Activated CD8-positive, alpha-beta memory T cell treated with anti-CD3 and anti-CD28 coated beads for 4 hours (primary cell): ENCODE results near the gene CLIC4.
"Not testable (repeated sequence)": the region's sequence is repeated elsewhere in the genome, so short reads cannot be mapped to it uniquely, and the experiment has no call there.

Experiments
- DNase-seq, 2 donors: peaks; one replicate each; pipeline ENCODE4 v3.0.0-alpha.2; 2020; ENCODE audit warnings: low read depth in 2 of 2

CLIC4 gene

DNA sequence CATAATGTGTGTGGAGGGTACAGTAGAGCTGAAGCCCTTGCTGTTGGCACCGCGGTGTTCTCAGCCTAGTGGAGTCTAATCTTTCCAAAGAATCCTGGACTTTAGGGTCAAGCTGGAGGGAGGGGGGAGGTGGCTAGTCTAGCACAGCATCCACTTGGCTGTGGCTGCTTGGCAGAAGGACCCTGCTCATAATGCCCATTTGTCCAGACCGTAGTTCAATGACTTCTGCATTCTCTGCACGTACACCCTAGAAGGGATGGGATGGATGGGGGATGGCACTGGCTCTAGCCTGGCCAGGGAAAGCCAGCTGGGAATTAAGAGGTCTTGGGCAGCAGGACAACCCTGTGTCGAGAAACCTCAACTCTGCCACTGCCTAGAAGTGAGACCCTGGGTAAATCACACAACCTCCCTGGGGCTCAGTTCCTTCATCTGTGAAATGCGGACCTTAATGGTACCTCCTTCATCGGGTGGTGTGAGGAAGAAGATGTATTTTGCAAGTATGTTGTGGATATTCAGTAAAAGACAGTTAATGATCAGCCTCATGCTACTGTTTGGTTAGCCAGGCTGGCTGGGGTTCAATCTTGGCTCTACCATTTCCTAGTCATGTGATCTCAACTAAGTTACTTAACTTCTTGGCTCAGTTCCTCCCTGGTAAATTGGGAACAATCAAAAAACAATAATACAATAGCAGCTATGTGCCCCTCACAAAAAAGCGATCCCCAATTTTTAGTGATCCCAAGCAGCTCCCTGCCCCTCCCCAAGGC, 27.2 kb upstream of the CLIC4 start:
- no peak for DNase-seq

DNA sequence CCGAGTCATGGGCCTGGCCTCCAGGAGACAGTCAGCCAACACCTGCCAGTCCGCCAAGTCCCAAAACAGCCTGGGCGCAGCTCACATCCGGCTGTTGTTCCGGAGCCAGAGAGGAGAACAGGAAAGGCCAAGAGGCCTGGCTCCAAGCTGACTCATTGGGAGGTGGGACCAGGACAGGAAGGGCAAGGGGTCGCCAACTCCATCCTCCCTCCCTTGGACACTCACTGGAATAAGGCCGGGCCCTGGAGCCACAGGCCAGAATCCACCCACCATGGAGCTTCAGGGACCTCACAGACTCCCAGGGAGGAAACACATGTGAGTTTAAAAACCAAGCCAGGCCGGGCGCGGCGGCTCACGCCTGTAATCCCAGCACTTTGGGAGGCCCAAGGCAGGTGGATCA, 25.1 kb upstream of the CLIC4 start:
- DNase-seq, result no peak

DNA sequence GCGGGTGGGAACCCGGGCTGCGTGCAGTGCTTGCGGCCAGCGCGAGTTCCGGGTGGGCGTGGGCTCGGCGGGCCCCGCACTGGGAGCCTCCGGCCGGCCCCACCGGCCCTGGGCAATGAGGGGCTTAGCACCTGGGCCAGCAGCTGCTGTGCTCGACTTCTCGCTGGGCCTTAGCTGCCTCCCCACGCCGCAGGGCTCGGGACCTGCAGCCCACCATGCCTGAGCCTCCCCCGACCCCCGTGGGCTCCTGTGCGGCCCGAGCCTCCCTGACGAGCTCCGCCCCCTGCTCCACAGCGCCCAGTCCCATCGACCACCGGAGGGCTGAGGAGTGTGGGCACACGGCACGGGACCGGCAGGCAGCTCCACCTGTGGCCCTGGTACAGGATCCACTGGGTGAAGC, 23.7 kb upstream of the CLIC4 start:
- DNase-seq, result no peak

DNA sequence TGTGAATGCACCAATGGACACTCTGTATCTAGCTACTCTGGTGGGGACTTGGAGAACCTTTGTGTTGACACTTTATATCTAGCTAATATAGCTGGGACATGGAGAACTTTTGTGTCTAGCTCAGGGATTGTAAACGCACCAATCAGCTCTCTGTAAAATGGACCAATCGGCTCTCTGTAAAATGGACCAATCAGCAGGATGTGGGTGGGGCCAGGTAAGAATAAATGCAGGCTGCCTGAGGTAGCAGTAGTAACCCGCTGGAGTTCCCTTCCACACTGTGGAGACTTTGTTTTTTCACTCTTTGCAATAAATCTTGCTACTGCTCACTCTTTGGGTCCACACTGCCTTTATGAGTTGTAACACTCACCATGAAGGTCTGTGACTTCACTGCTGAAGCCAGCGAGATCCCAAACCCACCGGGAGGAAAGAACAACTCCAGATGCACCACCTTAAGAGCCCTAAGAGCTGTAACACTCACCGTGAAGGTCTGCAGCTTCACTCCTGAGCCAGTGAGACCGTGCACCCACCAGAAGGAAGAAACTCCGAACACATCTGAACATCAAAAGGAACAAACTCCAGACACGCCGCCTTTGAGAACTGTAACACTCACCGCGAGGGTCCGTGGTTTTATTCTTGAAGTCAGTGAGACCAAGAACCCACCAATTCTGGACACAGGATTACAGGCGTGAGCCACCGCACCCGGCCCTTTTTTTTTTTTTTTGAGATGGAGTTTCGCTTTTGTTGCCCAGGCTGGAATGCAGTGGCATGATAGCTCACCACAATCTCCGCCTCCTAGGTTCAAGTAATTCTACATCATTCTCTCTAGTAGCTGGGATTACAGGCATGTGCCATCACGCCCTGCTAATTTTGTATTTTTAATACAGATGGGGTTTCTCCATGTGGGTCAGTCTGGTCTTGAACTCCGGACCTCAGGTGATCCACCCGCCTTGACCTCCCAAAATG, 22.9 kb upstream of the CLIC4 start:
- DNase-seq, result not testable (repeated sequence)

DNA sequence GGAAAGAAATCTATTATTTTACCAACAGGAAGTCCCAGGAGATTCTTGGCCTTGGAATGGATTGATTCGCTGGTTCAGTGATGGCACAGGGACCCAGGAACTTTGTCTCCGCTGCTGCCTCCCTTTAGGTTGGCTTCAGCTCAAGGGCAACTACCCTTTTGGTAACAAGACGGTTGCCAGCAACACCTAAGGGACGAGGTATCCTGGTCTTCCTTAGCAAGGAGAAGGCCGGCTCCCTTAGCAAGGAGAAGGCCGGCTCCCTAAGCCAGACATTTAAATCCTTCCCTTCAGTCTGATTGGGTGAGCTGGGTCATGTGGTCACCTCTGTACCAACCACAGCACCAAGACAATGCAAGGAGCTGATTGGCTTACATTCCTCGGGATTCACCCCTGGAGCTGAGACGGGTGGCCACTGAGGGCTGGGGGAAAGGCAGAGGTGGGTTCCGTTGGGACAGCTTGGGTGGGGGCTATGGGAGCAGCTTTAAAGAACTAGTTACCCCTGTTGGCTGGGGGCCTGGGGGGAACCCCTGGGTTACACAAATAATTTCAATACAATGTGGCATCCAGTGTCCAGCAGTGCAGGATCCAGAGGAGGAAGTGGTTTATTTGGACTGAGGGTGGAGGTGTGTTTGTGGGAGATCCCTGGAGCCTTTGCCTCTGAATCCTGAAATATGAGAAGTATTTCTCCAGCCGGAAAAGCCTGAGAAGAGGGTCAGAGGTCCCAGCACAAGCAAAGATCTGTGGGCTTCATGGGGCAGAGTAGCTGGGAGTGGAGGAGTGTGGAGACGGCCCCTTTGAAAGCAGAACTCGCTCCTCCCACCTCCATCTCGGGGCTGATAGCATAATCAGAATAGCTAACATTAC, 20.7 kb upstream of the CLIC4 start:
- DNase-seq, result no peak

DNA sequence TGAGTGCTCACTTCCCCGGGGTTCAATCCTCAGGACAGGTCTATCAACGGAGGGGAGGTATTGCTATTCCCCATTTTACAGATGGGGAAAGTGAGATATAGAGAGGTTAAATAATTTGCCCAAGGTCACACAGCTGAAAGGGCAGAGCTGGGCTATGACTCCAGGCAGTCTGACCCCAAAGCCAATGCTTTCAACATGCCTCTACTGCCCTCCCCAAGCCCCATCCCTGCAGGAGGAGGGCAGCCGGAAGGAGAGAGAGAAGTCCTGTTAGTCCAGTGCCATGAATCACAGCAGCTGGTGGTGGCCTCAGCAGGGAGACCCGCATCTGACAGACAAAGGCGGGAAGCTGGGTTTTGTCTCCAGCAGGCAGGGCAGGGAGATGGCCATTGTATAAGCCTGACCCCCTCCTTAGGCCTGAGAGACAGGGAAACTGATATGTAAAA, 20.0 kb upstream of the CLIC4 start:
- DNase-seq, result no peak

DNA sequence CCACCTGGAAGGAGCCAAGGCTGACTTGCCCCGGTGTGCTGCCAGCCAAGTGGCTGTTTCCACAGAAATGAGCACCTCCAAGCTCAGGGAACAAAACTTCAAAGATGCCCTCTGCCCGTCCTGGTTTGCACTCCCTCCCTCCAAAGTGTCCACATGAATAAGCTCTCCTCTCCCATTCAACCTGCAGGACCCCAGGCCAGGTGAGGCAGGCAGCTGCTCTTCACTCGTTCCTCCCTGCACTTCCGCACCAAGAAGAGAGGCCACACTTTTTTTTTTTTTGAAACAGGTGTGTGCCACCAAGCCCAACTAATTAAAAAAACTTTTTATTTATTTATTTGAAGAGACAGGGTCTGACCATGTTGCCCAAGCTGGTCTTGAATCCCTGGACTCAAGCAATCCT, 18.5 kb upstream of the CLIC4 start:
- no peak for DNase-seq

DNA sequence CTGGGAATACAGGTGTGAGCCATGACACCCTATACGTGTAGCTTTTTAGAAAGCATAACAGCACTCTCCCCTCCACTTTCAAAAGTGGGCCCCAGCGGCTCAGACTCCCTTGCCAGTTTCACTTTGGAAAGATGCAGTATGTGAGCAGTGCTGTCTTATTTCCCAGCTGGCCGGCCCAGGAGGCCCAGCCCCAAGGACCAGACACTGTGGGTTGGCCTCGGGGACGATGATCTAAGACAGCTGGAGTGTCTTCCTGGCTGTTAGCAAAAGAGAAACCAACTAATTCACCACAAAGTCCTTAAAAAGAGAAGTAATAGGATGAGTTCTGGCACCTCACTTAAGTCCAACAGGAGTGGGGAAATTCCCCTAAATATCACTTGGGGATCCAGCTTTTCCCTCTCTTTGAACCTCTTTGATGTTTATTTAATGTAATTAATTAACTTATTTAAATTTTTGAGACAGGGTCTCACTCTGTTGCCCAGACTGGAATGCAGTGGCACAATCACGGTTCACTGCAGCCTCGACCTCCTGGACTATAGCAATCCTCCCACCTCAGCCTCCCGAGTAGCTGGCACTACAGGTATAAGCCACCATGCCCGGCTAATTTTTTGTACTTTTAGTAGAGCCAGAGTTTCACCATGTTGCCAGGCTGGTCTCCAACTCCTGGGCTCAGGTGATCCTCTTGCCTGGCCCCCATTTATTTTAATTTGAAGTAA, 17.6 kb upstream of the CLIC4 start:
- no peak for DNase-seq

DNA sequence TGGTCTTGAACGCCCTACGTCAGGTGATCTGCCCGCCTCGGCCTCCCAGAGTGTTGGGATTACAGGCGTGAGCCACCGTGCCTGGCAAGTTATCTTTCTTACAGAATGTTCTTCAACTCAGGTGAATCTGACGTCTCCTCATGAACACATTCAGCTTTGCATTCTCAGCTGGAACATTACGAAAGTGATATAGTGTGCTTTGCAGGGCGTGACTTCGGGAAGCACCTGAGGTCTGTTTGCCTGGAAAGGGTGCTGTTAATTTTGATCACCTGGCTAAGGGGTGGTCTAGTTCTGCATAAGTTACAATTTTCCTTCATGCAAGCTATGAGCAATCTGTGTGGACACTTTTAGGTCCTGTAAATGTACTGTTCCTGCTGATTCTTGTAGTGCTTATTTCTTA, 16.3 kb upstream of the CLIC4 start:
- no peak for DNase-seq

DNA sequence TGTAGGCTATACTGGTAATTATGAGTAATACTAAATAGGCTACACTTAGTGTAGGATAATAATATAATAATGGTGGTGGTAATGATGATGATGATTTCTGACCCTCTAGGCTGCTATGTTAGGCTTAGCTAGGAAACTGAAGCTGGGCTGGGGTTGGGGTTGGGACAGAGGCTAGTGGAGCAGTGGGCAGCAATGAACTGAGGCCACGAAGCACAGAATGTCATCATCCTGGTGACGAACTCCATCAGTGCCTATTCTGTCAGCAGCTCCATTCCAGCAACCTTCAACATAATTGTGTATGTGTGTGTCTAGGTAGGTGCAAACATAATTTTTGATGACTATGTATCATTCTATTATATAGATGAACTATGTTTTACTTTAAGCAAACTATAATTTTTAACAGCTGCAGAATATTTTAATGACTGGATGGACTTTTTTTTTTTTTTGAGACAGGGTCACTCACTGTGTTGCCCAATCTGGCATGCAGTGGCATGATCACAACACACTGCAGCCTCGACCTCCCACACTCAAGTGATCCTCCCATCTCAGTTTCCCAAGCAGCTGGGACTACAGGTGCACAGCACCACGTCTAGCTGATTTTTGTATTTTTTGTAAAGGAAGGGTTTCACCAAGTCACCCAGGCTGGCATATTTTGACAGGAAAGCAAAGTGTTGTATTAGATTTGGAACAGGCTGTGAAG, 12.9 kb upstream of the CLIC4 start:
- DNase-seq, result no peak

DNA sequence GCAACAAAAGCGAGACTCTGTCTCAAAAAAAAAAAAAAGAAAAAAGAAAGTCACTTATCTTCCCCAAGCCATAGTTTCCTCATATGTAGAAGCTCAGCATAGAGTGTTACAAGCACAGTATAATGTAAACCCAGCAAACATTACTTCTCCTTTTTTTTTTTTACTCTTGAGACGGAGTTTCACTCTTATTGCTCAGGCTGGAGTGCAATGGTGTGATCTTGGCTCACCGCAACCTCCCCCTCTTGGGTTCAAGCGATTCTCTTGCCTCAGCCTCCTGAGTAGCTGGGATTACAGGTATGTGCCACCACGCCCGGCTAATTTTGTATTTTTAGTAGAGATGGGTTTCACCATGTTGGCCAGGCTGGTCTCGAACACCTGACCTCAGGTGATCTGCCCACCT, 11.9 kb upstream of the CLIC4 start:
- not testable (repeated sequence) for DNase-seq

DNA sequence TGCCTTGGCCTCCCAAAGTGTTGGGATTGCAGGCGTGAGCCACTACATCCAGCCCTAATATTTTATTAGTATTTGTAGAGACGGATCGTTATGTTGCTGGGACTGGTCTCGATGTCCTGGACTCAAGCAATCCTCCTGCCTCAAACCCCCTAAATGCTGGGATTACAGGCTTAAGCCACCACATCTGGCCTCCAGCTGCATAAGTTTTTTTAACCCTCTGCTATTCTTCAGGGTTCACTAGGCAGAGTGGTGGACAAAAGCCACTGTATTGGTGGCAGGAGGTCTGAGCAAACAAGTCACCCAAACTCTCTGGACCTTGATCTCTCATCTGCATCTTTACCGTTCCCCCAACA, 10.1 kb upstream of the CLIC4 start:
- DNase-seq, result no peak

DNA sequence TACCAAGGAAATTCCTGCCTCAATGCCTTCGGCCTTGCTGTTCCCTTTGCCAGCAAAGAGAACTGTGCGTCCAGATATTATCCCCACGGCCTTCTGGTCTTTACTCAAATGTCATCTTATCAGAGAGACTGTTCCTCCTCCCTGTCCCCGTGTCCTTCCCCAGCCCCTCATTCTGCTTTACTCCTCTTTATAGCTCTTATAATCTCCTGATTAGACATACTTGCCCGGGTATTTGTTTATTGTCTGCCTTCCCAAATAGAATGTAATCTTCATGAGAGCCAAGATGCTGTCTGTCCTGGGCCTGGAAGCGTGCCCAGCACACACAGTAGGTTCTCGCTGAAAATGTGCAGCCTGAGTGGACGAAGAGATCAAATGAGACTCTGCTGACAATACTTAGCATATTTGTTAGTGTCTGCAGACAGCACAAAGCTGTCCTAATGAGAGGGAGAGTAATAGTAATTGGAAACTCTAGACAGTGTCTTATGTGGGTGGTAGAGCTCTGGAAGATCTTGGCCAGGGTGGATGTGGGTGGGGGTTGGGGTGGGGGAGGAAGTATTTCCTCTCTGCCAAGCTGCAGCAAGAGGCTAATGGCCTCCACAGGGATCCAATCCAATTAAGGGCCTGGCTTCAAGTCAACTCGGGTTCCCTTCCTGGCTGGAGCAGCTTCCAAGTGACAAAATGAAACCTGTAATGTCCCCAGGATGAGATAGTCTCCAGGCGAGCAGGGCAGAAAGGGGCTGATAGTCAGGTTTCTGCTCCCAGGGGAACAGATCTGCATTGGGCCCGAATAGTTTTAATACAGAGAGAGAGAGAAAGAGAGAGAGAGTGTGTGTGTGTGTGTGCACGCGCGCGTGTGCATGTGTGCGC, 9.5 kb upstream of the CLIC4 start:
- no peak for DNase-seq

DNA sequence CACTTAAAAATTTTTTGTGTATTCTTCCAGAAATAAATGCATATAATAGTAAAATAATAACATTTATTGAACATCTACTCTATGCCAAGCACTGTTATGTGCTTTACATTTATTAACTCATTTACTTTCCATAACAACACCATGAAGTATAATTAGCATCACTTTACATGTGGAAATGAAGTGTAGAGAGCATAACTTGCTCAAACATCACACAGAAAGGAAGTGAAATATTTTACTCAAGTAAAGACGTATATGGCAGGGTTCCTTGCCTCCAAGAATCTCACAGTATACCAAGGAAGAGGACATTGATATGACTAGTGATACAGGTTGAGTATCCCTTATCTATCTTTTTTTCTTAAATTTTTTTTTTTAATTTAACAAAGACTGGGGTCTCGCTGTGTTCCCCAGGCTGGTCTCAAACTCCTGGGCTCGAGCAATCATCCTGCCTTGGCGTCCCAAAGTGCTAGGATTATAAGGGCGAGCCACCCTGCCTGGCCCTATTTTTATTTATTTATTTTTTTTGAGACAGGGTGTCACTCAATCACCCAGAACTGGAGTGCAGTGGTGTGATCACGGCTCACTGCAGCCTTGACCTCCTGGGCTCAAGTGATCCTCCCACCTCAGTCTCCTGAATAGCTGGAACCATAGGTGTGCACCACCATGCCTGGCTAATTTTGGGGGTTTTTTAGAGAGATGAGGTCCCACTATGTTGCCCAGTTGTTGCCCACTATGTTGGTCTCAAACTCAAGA, 7.7 kb upstream of the CLIC4 start:
- DNase-seq, result no peak

DNA sequence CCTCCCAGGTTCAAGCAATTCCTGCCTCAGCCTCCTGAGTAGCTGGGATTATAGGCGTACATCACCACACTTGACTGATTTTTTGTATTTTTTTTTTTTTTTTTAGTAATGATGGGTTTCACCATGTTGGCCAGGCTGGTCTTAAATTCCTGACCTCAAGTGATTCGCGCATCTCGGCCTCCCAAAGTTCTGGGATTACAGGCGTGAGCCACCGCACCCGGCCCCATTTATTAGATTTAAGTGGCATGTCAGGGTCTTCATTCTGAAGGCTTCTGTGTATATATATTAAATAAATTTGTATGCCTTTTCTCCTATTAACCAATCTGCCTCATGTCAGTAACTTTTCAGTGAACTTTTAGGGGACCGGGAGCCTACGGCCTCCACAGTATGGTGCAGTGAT, 6.0 kb upstream of the CLIC4 start:
- no peak for DNase-seq

DNA sequence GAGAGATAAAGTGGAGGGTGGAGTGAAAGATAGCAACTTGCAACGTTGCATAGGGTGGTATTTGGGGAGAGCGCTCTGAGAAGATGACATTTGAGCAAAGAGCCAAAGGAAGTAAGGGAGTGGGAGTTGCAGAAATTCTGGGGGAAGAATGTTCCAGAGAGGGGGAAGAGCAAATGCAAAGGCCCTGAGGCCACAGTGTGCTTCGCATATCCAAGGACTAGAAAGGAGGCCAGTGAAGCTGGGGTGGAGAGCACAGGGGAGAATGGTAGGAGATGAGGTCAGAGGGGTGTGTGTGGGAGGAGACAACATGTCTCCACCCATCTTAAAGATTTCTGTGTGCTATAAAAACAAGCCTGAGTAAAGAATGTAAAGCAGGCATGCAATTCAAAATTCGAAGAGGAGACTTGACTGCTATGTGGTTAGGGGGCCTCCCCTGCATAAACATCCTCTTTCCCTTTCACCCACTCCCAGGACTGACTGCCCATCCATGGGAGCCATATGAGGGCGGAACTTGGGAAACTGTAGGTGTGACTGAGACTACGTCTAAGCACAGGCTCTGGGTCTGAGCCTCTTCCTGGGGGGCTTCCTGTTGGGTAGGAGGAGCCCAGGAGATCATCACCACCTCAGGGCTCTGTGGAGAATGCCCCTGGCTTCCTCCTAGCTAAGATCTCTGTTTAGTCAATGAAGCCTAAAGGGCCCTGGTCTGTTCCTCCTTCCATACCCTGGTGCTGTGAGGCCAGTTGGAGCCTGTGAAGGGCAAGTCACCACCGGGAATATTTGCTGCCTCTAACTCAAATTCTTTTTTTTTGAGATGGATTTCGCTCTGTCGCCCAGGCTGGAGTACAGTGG, 2.9 kb upstream of the CLIC4 start:
- no peak for DNase-seq

DNA sequence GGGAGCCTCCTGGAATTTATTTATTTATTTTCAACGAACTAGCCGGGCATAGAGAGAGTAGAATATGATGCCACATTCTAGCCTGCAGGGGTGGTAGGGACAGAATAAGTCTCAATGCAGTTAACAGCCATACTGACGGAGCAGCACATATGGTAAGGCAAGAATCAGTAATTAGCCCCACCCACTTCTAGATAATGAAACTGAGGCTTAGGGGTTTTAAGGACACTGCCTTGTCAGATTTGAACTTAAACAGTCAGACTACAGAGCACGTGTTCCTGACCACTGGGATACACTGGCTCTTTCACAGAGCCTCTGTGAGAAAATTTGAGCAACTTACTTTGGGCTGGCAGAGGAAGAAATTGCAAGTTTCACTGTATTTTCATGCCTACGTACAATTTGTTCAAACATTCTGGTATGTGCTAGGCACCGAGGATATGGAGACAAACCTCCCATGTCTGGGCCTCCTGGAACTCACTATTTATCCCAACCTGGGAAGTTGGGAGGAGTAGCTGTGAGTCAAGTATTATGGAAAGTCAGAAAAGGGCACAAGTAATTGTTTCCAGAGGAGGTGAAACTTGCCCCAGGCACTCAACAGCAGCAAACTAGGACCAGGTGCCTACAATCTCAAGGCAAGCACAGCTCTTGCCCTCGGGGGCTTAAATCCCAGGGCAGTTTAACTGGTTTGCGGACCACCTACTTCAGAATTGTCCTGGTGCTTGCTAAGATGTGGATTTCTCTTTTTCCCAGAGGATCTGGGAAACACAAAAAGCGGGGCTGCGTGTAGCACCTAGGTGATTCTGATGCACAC, 1.6 kb upstream of the CLIC4 start:
- DNase-seq, result no peak
